Neutrophil (primary cell): ENCODE results near the gene KIAA0232.
A peak's percentile ranks its signal among the peaks of the same experiment; 100 is the strongest.
"Not testable (repeated sequence)": the region's sequence is repeated elsewhere in the genome, so short reads cannot be mapped to it uniquely, and the experiment has no call there.

Source experiments
- H3K27ac ChIP-seq: fragments of 200-600 bp; sonication (generic); 2 replicates; pipeline ENCODE4 v1.5.1; 2016; ENCODE audit warnings: mild to moderate bottlenecking, moderate library complexity
- H3K27me3 ChIP-seq: fragments of 200-600 bp; sonication (generic); 2 replicates; pipeline ENCODE4 v1.6.0; 2016; ENCODE audit warnings: mild to moderate bottlenecking
- H3K36me3 ChIP-seq: fragments of 200-600 bp; sonication (generic); 2 replicates; pipeline ENCODE4 v1.5.1; 2017
- H3K4me1 ChIP-seq, 2 experiments: fragments of 200-600 bp in 1 of 2; sonication (generic) in 1 of 2; 1 replicate in 1 of 2; 2 replicates in 1 of 2; pipeline versions ENCODE4 v1.5.1 to v1.6.1; 2013 to 2016; ENCODE audit warnings: low read depth in 1 of 2, low read length in 1 of 2, mild to moderate bottlenecking in 1 of 2, moderate library complexity in 1 of 2; ENCODE audit not compliant: control insufficient read depth in 1 of 2, insufficient read depth in 1 of 2
- H3K4me3 ChIP-seq, 2 experiments: fragments of 200-600 bp in 1 of 2; sonication (generic) in 1 of 2; 1 replicate in 1 of 2; 2 replicates in 1 of 2; pipeline ENCODE4 v1.5.1; 2013 to 2016; ENCODE audit warnings: low read depth in 1 of 2, low read length in 1 of 2, mild to moderate bottlenecking in 1 of 2, moderate library complexity in 1 of 2
- H3K9me3 ChIP-seq: fragments of 200-600 bp; sonication (generic); 2 replicates; pipeline ENCODE4 v1.5.1; 2016
- CTCF ChIP-seq: fragments of 200-600 bp; sonication (generic); IDR thresholded peaks from 2 replicates; pipeline ENCODE4 v1.5.1; 2016; ENCODE audit warnings: antibody characterized with exemption

KIAA0232 gene

GRCh38 chr4:6910960-6911874 is 128.7 kb downstream of the KIAA0232 start:
- H3K4me1 ChIP-seq, result peaks cover 68 to 75% of the 10 kb centered on the region in 2 experiments

GRCh38 chr4:6911917-6912316 is 129.4 kb downstream of the KIAA0232 start:
- Histone ChIP-seq H3K4me1 (peaks cover 75 to 82% of the 10 kb centered on the region in 2 experiments), H3K4me3 (peak overlapping the region; percentile 93 to 100), H3K27ac (peak overlapping the region; percentile 99)
- not testable (repeated sequence) for H3K36me3 ChIP-seq, H3K9me3 ChIP-seq, H3K27me3 ChIP-seq

More at GRCh38 chr4:6910960-6911874, 128.7 kb downstream of the KIAA0232 start:
- peak overlapping the region; percentile 93 to 100 for H3K4me3 ChIP-seq
- H3K27me3 ChIP-seq, result peaks cover 11% of the 10 kb centered on the region
- no peaks in the 10 kb centered on the region for H3K36me3 ChIP-seq
- TF ChIP-seq CTCF, result peak; percentile 19
- H3K9me3 ChIP-seq, result no peaks in the 10 kb centered on the region
- H3K27ac ChIP-seq, result peak overlapping the region; percentile 99

- Histone ChIP-seq H3K27me3 (peaks cover 3% of the 10 kb centered on the region), H3K36me3 (no peaks in the 10 kb centered on the region), H3K9me3 (no peaks in the 10 kb centered on the region), H3K4me1 (peaks cover 77 to 84% of the 10 kb centered on the region in 2 experiments), H3K27ac (peak overlapping the region; percentile 99), H3K4me3 (peak overlapping the region; percentile 93 to 100)
- TF ChIP-seq CTCF, result no peak
These were observed 129.9 kb downstream of the KIAA0232 start for GRCh38 chr4:6912441-6912840.

- no peaks in the 10 kb centered on the region for H3K27me3 ChIP-seq
- peaks cover 77 to 84% of the 10 kb centered on the region in 2 experiments for H3K4me1 ChIP-seq
- no peak for TF ChIP-seq CTCF
- H3K9me3 ChIP-seq, result no peaks in the 10 kb centered on the region
- peak overlapping the region; percentile 99 for H3K27ac ChIP-seq
- H3K36me3 ChIP-seq, result no peaks in the 10 kb centered on the region
- peak overlapping the region in 1 of 2 experiments; percentile 93 for H3K4me3 ChIP-seq
These were observed 130.9 kb downstream of the KIAA0232 start for GRCh38 chr4:6913350-6913905.

GRCh38 chr4:6914448-6914847 is 131.9 kb downstream of the KIAA0232 start:
- H3K4me3 ChIP-seq, result no peak overlapping the region
- no peaks in the 10 kb centered on the region for H3K36me3 ChIP-seq
- peaks cover 77 to 88% of the 10 kb centered on the region in 2 experiments for H3K4me1 ChIP-seq
- H3K27ac ChIP-seq, result peak overlapping the region; percentile 98
- no peaks in the 10 kb centered on the region for H3K27me3 ChIP-seq
- H3K9me3 ChIP-seq, result no peaks in the 10 kb centered on the region
- TF ChIP-seq CTCF, result no peak
